ENCODE results near the gene CARD19. TPM values are rescaled to one million over a fixed set of nuclear protein-coding genes. Genes with fewer than 3 reads are reported as not detected.

CARD19 gene
- polyA plus RNA-seq, 4 donors = 19.6 to 25.8 (median 24.1) TPM

DNA sequence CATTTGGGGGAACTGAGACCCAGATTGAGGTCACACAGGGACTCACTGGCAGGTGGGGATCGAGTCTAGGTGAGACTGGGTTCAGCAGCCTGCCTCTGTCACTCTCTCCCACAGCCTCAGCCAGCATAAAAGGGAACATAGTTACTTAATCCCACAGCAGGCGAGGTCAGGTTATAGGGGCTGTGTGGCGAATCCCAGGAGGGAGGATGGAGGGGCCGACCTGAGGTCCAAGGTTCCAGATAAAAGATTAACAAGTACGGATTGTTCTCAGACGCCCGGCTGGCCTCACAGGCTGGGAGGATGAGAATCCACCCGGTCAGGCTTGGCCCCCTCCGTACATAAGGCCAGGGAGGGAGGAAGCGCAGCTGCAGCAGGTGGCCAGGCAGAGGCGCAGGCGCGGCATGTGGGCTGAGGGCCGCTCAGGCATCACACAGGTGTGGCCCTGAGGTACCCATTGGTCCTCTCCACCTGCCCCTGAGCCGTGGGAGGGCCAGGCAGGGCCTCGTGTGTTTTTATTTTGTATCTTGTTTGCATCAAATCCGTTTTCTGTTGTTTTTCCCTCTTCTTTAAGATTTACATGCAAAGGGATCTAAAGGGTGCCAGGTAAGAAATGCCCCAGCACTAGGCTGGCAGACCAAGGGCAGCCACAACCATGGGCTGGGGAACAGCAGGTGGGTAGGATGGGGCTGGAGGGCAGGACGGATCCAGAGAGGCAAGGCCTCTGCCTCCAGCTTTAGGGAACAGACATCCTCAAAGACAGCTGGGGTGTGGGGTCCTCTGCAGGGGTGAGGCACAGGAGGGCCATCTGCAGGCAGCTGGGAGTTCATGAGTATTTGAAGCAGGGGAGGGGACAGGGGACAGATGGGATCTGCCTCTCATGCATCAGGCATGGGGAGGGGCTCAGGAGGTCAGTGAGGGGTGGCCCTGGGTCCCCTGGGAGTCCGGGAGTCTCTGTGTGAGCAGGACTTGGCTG, 33.9 kb upstream of the CARD19 start:
- no peak for DNase-seq (ENCODE audit: low read depth in 4 of 4, low spot score in 2 of 4)

DNA sequence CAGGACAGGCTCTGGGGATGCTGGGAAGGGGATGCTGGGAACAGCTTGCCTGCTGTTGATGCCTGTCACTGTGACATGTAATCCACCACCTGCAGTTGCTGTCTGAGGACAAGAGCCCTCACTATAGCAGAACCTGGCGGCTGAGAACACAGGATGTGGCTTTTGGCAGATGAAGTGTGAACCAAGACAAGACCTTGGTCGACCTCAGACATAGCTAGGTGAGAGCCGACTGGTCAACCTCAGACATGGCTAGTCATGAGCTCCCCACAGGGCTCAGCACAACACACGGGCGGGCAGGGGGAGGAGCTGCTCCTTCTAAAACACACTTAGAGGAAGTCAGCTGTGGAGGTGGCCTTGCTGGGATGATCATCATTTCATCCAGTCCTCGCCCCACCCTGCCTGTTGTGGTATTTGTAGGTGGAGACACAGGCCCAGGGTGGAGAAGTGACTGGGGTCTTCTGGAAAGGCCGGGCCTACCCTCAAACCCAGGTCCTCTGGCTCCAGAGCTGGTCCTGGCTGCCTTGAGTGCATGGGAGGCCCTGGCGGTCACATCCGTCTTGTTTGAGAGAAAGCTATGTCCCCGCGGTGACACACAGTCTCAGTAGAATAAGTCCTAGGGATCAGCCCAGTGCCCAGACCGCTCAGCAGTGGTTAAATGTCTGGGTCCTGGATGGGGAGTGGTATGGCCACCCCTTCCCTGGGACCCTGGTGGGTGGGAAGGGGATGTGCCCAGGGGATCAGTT, 31.5 kb upstream of the CARD19 start:
- DNase-seq (ENCODE audit: low read depth in 4 of 4, low spot score in 2 of 4) = no peak

DNA sequence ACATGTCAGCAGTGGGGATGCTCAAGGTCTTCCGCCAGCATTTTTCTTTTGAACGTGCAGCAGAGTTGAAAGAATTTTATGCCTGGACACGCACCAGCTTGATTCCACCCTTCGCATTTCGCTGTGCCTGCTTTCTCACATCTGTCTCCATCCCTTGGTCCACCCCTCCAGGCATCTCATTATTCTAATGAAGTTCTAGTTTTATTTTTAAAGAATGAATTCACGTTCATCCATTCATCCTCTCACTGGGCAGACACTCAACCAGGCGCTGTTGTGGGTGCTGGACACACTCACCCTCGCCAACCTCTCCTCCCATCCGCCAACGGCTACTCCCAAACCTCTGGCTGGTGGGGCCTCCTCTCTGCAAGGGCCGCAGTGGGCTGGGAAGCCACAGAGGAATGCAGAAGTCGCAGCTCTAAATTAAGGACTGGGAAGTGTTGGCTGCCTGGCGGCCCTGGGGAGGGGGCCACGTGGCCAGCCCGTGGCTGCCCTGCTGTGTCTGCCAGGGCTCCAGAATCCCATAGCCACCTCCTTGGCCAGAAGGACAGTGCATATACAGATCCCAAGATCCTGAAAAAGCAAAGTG, 30.8 kb upstream of the CARD19 start:
- DNase-seq (ENCODE audit: low read depth in 4 of 4, low spot score in 2 of 4) = no peak

DNA sequence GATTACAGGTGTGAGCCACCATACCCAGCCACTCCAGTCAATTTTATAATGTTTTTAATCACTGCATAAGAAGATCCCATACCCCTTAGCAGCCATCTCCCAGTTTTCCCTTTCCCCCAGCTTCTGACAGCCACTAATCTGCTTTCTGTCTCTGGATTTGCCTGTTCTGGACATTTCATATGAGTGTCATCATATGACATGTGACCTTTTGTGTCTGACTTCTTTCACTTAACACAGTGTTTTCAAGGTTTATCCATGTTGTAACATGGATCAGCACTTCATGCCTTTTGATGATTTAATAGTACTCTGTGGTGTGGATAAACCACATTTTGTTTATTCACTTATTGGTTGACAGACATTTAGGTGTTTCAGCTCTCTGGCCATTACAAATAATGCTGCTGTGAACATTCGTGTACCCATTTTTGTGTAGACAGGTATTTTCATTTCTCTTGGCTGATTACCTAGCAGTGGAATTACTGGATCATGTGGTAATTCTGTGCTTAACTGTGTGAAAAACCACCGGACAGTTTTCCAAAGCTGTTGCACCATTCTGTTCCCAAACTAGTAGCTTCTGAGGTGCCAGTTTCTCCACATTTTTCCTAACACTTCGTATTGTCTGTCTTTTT, 28.9 kb upstream of the CARD19 start:
- no peak for DNase-seq (ENCODE audit: low read depth in 4 of 4, low spot score in 2 of 4)

DNA sequence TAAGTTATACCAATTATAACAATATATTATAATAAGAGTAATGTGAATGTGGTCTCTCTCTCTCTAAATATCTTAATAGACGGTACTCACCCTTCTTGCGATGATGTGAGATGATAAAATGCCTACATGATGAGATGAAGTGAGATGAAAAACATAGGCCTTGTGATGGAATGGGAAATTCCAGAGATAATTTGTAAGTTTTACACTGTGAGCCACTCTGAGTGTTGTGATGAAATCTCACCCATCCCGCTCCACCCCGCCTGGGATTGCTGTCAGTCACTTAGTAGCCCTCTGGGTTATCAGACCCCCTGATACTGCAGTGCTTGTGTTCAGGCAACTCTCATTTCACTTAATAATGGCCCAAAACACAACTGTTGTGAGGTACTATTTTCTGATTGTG, 27.1 kb upstream of the CARD19 start:
- no peak for DNase-seq (ENCODE audit: low read depth in 4 of 4, low spot score in 2 of 4)

DNA sequence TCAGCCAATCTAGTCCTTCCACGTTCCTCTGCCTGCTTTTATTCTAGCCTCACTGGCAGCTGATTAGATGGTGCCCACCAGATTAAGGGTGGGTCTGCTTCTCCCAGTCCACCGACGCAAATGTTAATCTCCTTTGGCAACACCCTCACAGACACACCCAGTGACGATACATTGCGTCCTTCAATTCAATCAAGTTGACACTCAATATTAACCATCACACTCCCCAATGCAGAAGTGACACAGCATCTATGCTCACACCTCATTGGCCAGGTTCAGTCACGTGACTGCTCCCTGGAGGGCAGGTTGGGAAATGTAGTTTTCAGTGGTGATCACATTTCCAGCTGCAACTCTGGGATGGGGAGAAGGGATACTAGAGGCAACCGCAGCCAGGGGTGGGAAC, 24.6 kb upstream of the CARD19 start:
- no peak for DNase-seq (ENCODE audit: low read depth in 4 of 4, low spot score in 2 of 4)

DNA sequence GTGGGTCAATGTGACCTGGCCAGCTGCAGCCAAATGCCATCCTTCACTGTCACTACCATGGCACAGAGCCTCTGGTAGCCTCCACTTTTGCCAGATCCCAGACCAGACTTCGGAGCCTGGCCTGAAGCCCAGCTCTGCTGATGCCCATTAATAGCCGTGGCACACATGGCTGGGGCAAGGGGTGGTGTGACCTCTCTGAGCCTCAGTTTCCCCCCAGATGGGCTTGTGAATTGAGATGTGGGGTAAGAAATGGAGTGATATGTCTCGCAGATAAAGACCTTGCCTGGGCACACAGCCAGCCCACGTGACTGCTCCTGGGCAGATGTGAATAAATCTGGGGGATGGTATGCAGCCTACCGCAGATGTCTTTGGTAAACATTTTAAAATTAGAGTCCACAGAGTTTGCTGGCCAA, 23.6 kb upstream of the CARD19 start:
- DNase-seq (ENCODE audit: low read depth in 4 of 4, low spot score in 2 of 4) = no peak

DNA sequence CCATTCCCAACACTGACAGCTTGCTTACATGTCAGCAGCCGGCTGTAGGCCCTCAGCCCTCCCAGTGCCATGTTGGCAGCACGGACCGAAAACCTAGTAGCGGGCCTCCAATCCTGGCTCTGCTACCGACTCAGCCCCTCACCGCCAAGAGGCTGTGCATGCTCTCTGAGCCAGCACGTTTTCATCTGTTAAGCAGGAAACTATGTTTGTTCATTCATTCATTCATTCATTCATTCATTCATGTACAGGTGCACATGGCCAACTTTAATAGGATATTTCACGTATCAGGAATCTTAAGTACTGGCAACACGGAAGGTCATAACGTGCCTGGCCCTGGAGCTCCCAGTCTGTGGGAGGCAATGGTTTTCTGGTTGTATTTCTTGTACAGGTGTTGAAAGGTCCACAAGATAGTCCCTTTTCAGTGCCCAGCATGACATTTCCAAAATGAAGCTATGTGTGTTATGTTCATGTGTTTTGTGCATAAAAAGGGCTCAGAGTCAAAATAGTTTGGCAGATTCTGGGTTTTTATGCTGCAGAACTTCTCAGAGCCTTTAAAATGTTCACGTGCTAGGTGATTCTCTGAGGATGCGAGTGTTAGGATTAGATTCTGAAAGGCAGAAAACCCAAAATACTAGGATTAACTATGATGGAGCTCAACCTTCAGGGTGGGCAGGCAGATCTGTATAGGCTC, 19.8 kb upstream of the CARD19 start:
- DNase-seq (ENCODE audit: low read depth in 4 of 4, low spot score in 2 of 4) = no peak

DNA sequence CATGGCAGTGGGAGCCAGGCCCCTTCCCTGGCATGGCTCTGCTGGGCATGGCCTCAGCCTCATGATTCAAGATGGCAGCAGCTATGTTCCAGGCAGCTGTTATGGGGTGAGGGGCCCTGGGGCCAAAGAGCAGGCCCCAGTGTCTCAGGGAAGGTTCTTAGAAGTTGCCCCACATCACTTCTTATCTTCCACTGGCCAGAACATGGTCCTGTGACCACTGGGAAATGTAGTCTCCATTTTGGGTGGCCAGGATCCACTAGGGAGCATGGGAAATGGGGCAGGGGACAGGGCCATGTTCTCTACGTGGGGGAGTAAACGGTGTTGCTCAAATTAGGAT, 19.3 kb upstream of the CARD19 start:
- no peak for DNase-seq (ENCODE audit: low read depth in 4 of 4, low spot score in 2 of 4)

DNA sequence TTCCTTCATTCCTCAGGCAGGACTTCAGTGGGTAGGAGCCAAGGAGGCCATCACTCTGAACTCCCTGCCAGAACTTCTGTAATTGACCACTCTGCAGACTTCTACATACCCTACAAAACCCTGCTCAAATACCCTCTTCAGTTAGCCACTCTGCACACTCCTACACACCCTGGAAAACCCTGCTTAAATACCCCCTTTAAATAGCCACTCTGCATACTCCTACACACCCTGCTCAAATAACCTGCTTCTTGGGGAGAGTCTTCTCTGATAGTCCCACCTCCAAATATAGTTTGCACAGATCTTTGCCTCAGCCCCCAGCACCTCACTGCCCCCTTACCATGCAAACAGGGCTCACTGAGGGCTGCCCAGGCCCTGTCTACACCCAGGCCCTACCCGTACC, 18.6 kb upstream of the CARD19 start:
- no peak for DNase-seq (ENCODE audit: low read depth in 4 of 4, low spot score in 2 of 4)

DNA sequence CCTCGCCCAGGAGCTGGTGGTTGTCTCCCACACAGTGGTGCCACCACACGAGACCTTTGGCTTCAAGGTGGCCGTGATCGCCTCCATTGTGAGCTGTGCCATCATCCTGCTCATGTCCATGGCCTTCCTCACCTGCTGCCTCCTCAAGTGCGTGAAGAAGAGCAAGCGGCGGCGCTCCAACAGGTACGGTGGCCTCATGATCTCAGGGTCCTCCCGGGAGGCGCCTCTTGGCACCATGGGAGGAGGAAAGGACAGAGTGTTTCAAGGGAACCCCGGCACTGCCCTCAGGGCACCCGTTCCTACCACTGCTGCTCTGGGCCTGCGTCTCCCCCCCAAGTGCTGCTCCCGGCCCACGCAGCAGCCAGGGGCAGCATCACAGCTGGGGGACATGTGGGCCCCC, 18.2 kb upstream of the CARD19 start:
- no peak for DNase-seq (ENCODE audit: low read depth in 4 of 4, low spot score in 2 of 4)

DNA sequence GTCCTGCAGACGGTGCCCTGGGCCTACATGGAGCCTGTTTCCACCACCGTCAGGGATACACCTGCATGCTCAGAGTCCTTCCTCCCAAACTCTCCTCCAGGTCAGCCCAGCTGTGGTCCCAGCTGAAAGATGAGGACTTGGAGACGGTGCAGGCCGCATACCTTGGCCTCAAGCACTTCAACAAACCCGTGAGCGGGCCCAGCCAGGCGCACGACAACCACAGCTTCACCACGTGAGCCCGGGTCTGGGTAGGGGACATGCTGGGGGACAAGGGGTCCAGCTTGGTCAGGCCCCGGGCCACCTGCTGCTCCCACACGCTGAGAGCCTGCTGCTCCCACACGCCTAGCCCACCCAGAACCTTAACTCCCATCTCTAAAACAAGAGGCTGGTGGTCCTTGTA, 16.6 kb upstream of the CARD19 start:
- no peak for DNase-seq (ENCODE audit: low read depth in 4 of 4, low spot score in 2 of 4)

DNA sequence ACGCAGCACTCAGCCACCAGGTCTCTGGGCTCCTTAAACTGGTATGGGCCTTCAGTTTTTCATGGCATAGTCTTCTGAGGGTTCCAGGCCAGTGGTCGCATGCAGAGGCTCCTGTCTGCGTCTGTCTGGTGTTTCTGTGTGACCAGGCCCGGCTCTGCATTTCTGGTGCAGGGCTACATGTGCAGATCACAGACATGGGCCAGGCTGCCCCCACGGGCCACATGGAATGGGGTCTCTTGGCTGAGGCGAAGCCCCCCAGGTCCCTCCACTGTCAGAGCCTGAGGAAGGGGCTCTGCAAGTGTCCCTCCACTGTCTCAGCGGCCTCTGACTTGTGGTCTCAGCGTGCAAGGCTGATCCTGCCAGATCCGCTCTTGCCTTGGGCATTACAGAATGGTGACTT, 15.6 kb upstream of the CARD19 start:
- no peak for DNase-seq (ENCODE audit: low read depth in 4 of 4, low spot score in 2 of 4)

DNA sequence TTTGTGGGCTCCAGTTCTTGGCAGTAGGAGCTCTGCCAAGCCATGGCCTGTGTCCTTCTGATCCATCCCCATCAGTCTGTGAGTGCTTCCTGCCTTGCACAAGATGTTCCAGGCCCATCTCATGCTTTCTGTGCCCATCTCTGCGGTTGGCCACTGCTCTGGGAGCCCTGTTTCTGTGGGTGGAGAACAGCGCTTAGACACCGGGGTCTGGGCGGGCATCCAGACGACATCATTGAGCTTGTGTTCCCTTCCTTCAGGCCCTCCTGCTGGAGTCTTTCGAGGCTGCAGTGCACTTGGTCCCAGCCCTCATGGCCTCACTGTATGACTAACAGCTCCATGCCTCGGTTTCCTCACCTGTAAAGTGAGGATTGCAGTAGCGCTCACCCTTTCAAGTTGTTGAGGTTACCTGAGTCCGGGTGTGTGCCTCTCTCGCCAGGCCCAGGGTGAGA, 14.9 kb upstream of the CARD19 start:
- DNase-seq (ENCODE audit: low read depth in 4 of 4, low spot score in 2 of 4) = no peak

DNA sequence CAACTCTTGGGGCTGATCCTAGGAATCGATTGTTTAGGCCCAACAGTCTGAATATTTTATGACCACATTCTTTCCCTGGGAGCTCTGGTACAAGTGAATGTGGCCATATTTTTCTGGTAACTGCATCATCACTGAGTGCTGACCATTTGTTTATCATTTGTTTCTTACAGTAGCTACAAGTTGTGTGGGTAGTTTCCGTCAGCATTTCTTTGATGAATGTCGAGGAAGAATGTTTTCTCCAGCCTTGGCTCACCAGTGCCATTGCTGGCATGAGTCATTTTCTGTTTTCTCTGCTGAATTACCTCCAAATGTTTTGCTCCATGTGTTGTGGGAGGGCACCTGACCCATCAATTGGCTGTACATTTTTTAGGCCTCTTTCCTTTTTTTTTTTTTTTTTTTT, 14.1 kb upstream of the CARD19 start:
- DNase-seq (ENCODE audit: low read depth in 4 of 4, low spot score in 2 of 4) = no peak

DNA sequence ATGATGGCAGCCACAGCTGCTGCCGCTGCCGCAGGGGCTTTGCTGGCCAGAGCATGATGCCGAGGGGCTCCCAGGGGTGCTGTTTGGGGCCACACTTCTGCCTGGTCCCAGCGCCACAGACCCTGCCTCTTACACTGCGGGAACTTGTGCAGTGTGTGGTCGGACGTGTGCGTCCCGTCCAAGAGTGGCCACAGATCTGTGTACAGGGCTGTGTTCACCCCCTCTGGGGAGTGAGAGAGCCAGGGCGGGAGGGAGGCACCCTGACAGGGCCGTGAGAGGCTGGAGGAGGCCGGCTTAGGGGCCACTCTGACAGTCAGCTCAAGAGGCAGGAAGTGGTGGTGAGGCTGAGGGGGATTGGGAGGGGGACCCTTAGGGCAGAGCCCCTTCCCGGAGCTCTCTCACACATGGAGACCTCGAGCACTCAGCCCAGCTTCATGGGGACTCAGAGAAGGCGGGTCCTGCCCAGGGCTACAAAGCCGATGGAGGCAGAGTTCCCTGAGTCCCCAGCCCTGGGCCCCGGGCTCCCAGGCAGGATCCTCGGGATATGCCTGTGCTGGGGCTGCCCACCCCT, 13.1 kb upstream of the CARD19 start:
- DNase-seq (ENCODE audit: low read depth in 4 of 4, low spot score in 2 of 4) = no peak

DNA sequence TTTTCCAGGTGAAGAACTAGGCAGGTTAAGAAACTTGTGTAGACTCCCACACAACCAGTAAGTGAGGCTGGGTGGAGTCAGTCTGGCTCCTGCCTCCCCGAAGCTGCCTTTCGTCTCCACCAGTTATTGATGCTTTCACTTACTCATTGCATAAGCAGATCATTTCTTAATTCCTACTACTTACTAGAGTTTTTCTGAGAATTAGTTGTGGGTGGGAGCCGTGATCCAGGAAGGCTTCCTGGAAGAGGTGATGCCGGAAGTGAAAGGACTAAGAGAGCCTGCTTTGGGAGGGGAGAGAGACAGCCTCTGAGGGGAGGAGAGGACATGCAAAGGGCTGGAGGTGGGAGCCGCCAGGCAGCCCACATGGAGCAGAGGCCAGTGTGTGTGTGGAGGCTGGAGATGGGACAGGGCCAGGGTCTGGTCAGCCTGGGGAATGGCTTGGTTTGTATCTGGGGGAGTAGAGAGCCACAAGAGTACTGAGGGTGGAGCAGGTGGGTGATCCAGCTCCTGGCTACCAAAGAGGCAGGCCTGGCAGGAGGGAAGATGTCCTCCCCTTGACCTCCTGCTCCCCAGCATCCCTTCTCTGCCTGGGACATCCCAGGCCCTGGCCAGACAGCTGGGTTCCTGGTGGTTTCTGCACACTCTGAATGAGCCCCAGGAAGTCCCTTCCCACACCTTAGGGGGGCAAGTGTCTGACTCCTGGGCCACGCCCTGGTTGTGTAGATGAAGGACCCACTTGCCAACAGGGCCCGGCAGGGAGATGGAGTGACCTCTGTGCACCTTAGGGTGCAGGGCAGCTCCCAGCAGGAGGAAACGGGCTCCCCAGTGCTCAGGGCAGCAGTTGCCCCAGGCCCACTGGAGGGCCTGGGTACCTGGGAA, 12.2 kb upstream of the CARD19 start:
- DNase-seq (ENCODE audit: low read depth in 4 of 4, low spot score in 2 of 4) = no peak

DNA sequence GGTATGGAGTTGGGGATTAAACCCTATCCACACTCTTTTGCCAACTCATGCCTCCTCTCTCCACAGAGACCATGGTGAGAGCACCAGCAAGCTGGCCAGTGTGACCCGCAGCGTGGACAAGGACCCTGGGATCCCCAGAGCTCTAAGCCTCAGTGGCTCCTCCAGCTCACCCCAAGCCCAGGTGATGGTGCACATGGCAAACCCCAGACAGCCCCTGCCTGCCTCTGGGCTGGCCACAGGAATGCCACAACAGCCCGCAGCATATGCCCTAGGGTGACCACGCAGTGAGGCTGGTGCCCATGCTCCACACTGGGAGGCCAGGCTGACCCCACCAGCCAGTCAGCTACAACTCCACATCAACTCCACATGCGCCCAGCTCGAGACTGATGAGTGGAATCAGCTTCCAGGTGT, 11.5 kb upstream of the CARD19 start:
- no peak for DNase-seq (ENCODE audit: low read depth in 4 of 4, low spot score in 2 of 4)

DNA sequence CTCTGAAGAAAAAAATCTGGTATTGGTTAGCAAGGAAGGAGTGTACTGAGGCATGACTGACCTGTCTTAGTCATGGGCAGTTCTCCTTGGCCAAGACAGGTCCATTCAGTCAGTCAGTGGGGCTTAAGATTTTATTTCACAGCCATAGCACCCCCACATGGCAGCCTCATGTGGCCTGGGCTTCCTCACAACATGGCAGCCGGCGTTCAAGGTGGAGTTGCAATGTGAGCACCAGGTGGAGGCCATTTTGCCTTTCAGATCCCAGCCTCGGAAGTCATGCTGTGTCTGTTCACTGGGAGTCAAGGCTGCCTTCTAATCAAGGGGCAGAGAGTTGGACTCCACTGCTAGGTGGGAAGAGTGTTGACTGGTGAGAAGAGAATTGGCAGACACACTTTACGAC, 10.3 kb upstream of the CARD19 start:
- no peak for DNase-seq (ENCODE audit: low read depth in 4 of 4, low spot score in 2 of 4)
